GM21381 (cell line): Measurements from ENCODE around the gene ROR1.
"Not testable (repeated sequence)": the region's sequence is repeated elsewhere in the genome, so short reads cannot be mapped to it uniquely, and the experiment has no call there.

ENCODE experiments used
- ATAC-seq: cut with Tn5 transposase; IDR thresholded peaks from one replicate; pipeline ENCODE4 v1.9.1; 2021; ENCODE audit warnings: mild to moderate bottlenecking, moderate library complexity; ENCODE audit not compliant: unreplicated experiment

The ROR1 gene

GRCh38 chr1:64197076-64197475, 423.3 kb downstream of the ROR1 start:
- no peak for ATAC-seq

- ATAC-seq = no peak
Observed at GRCh38 chr1:64199154-64199553, 425.3 kb downstream of the ROR1 start.

DNA sequence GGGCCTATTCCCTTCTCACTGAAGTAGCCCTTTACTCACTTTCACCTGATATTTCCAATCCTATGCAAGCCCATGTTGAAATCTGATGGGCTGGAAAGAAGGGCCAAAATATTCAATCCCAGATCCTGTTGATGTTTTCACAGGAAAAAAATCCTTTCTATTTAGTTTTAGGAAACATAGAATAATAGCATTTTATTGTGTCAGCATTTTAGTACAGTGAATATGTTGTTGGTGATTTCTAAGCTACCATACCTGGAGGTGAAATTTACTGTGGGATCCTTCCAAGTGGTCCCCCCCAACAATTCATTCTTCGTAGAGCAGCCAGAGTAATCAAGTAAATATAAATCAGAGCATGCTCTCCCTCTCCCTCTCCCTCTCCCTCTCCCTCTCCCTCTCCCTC, 426.2 kb downstream of the ROR1 start:
- ATAC-seq = no peak

DNA sequence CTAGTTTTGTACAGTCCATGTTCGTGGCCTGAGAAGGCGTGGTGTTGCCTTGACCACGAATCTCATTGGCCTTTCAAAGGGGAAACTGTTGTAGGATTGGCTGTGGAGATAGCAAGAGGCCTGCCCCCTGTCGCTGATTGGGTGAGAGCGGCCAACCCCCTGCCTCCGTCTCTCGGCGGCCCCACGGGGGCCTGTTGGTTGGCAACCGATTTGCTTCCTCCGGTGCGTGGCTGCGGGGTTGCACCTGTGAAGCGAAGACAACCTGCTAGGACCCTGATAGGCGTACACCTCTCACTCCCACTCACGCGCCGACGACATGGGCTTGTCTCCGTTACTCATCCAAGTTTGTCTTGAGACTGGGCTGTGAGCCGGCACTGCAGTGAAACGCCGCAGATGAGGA, 429.6 kb downstream of the ROR1 start, which contains the start of gene UBE2U:
Gene UBE2U (plus strand): TSS at position 204 of the 400 bp plus-strand sequence. CDS start 428 bp downstream, outside the sequence.
- ATAC-seq = no peak

GRCh38 chr1:64209221-64209620, 435.4 kb downstream of the ROR1 start:
- ATAC-seq = no peak

- ATAC-seq = no peak
Observed at GRCh38 chr1:64212031-64212430, 438.2 kb downstream of the ROR1 start.

DNA sequence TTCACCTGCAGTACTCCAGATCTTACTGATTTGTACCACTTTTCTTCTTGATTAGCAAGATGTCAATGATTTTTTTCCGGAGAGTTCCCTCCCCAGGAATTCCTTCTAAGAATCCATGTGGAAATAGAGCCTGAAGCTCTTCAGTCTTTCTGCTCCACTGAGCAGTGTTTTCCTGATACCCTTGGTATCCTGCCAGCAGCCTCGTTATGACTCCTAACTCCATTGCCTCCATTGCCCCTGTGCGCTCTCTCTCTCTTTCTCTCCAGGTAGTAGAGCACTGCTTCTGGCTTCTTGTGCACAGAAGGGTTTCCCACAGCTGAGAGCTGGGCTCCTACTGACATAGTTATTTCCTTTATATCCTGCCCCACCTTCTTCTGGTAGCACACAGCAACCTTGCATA, 441.8 kb downstream of the ROR1 start:
- no peak for ATAC-seq

- ATAC-seq = no peak
Observed at GRCh38 chr1:64220241-64220640, 446.4 kb downstream of the ROR1 start.

- ATAC-seq = no peak
Observed at GRCh38 chr1:64223329-64224151, 449.7 kb downstream of the ROR1 start.

- not testable (repeated sequence) for ATAC-seq
Observed at GRCh38 chr1:64224236-64224635, 450.4 kb downstream of the ROR1 start.

- ATAC-seq = no peak
Observed at GRCh38 chr1:64228167-64228957, 454.5 kb downstream of the ROR1 start.

- no peak for ATAC-seq
Observed at GRCh38 chr1:64229307-64229706, 455.5 kb downstream of the ROR1 start.
